Sigmoid colon (tissue), 7 donors: ENCODE measurements around the gene OXSR1. TPM values are rescaled to one million over a fixed set of nuclear protein-coding genes. Genes with fewer than 3 reads are reported as not detected.
"Not testable (repeated sequence)": the region's sequence is repeated elsewhere in the genome, so short reads cannot be mapped to it uniquely, and the experiment has no call there.

Experiments
- DNase-seq: peaks from one replicate; pipeline ENCODE4 v3.0.0-alpha.2; 2019
- H3K27ac ChIP-seq, 4 donors: fragments of 200-600 bp; sonication (generic); one replicate each; pipeline ENCODE4 v1.5.1; 2016 to 2019; ENCODE audit warnings: mild to moderate bottlenecking in 1 of 4
- H3K27me3 ChIP-seq, 3 donors: fragments of 200-600 bp; sonication (generic); one replicate each; pipeline ENCODE4 v1.5.1; 2019; ENCODE audit warnings: mild to moderate bottlenecking in 1 of 3
- H3K36me3 ChIP-seq, 4 donors: fragments of 200-600 bp; sonication (generic); one replicate each; pipeline ENCODE4 v1.5.1; 2016 to 2019
- H3K4me1 ChIP-seq, 4 donors: fragments of 200-600 bp; sonication (generic); one replicate each; pipeline ENCODE4 v1.5.1; 2017 to 2019
- H3K4me3 ChIP-seq, 4 donors: fragments of 200-600 bp; sonication (generic); one replicate each; pipeline ENCODE4 v1.5.1; 2017 to 2019; ENCODE audit warnings: mild to moderate bottlenecking in 2 of 4, moderate library complexity in 1 of 4
- H3K9me3 ChIP-seq, 4 donors: fragments of 200-600 bp in 3 of 4; sonication (generic) in 3 of 4; one replicate each; pipeline versions ENCODE4 v1.5.1 to v1.6.1; 2013 to 2019
- CTCF ChIP-seq, 4 experiments: fragments of 450-650 bp in 3 of 4; fragments of 200-600 bp in 1 of 4; IDR thresholded peaks; one replicate each; pipeline ENCODE4 v1.5.1; 2016 to 2019; ENCODE audit warnings: antibody characterized with exemption in 4 of 4, mild to moderate bottlenecking in 3 of 4, moderate library complexity in 2 of 4
- EP300 ChIP-seq, 4 donors: sonication (generic); formaldehyde crosslinking; IDR thresholded peaks; one replicate each; pipeline ENCODE4 v1.6.1; 2017; ENCODE audit warnings: antibody characterized with exemption in 4 of 4
- POLR2A ChIP-seq, 2 donors: fragments of 450-650 bp; IDR thresholded peaks; one replicate each; pipeline ENCODE4 v1.6.1; 2016; ENCODE audit warnings: antibody characterized with exemption in 2 of 2, mild to moderate bottlenecking in 2 of 2, moderate library complexity in 2 of 2
- POLR2AphosphoS5 ChIP-seq, 4 donors: sonication (generic); formaldehyde crosslinking; IDR thresholded peaks; one replicate each; pipeline ENCODE4 v1.6.1; 2017; ENCODE audit warnings: antibody characterized with exemption in 4 of 4
- WGBS, 2 donors: extraction: QIAGEN DNeasy Blood & Tissue Kit; methylation state at CpG; one replicate each; pipeline ENCODE4 v1.1.7; 2013; 5-methylcytosine and 5-hydroxymethylcytosine counted together
- intact Hi-C: fragments of 100-400 bp; cut with DNase I; formaldehyde crosslinking; loops from one replicate; pipeline ENCODE4 v1.15.1; 2023
- polyA plus RNA-seq, 3 donors: library from polyadenylated mRNA; stranded (reverse); fragments of 200-250 nt; gene quantifications; one replicate each; pipeline ENCODE4 v1.2.3, GENCODE V29; 2013
- total RNA-seq, 4 donors: library from RNA; depleted of rRNA; stranded (reverse); fragments of >200 nt; gene quantifications; one replicate each; pipeline ENCODE4 v1.1.0, GENCODE V29; 2016
- donor health status: healthy with polysubstance abuse.
- donor health status: Bipolar disorder and iron deficiency.
- donor health status: healthy.

Gene OXSR1
- total and polyA plus RNA-seq, 7 donors: 13.8 to 28.8 (median 22.9) TPM

GRCh38 chr3:38157595-38157994 is 7.7 kb upstream of the OXSR1 start:
- WGBS, 2 donors: 79 to 85% methylated on average over 3 of the region's 3 CpGs
- Histone ChIP-seq H3K4me1 (no peaks in the 10 kb centered on the region), H3K4me3 (no peak overlapping the region), H3K9me3 (no peaks in the 10 kb centered on the region), H3K27me3 (no peaks in the 10 kb centered on the region), H3K27ac (no peak overlapping the region), H3K36me3 (no peaks in the 10 kb centered on the region)
- intact Hi-C loops: no loop called here
- no peak for TF ChIP-seq CTCF (IDR thresholded peaks at IDR 0.05)
- no peak for TF ChIP-seq EP300 (IDR thresholded peaks at IDR 0.05)
- no peak for TF ChIP-seq POLR2AphosphoS5 (IDR thresholded peaks at IDR 0.05)
- TF ChIP-seq POLR2A (IDR thresholded peaks at IDR 0.05): no peak
- DNase-seq: no peak

- Histone ChIP-seq H3K36me3 (no peaks in the 10 kb centered on the region), H3K27me3 (no peaks in the 10 kb centered on the region), H3K4me3 (no peak overlapping the region), H3K27ac (no peak overlapping the region), H3K9me3 (no peaks in the 10 kb centered on the region), H3K4me1 (no peaks in the 10 kb centered on the region)
- WGBS, 2 donors: 73 to 84% methylated on average over 5 of the region's 5 CpGs
- no peak for TF ChIP-seq EP300 (IDR thresholded peaks at IDR 0.05)
- no peak for TF ChIP-seq POLR2AphosphoS5 (IDR thresholded peaks at IDR 0.05)
- TF ChIP-seq CTCF (IDR thresholded peaks at IDR 0.05): no peak
- no peak for TF ChIP-seq POLR2A (IDR thresholded peaks at IDR 0.05)
- no peak for DNase-seq
- intact Hi-C loops: no loop called here
These were observed 6.9 kb upstream of the OXSR1 start for GRCh38 chr3:38158472-38158871.

- WGBS, 2 donors: 92 to 96% methylated on average over 11 of the region's 11 CpGs
- DNase-seq, H3K4me3 ChIP-seq, H3K4me1 ChIP-seq, H3K9me3 ChIP-seq, H3K36me3 ChIP-seq, H3K27me3 ChIP-seq, H3K27ac ChIP-seq: not testable (repeated sequence)
- intact Hi-C loops: loop anchor here (10.0 kb wide), 2 partner anchors 184 to 294 kb away; partner anchors contain the start of genes ACVR2B and XYLB
These were observed 4.6 kb upstream of the OXSR1 start for GRCh38 chr3:38160704-38161103.

- TF ChIP-seq POLR2A (IDR thresholded peaks at IDR 0.05) (no peak), CTCF (IDR thresholded peaks at IDR 0.05) (no peak), POLR2AphosphoS5 (IDR thresholded peaks at IDR 0.05) (no peak), EP300 (IDR thresholded peaks at IDR 0.05) (no peak)
- H3K4me1 ChIP-seq: peaks cover 0 to 20% (median 15%) of the 10 kb centered on the region in 4 donors
- peak overlapping the region in 1 of 4 donors; percentile 92 for H3K27ac ChIP-seq
- no peak overlapping the region for H3K4me3 ChIP-seq
- H3K36me3 ChIP-seq: no peaks in the 10 kb centered on the region
- no peaks in the 10 kb centered on the region for H3K9me3 ChIP-seq
- intact Hi-C loops: loop anchor here (10.0 kb wide), 2 partner anchors 182 to 292 kb away; partner anchors contain the start of genes ACVR2B and XYLB
- WGBS, 2 donors: 91 to 94% methylated on average over 12 of the region's 12 CpGs
- no peak for DNase-seq
- no peaks in the 10 kb centered on the region for H3K27me3 ChIP-seq
These were observed 2.1 kb upstream of the OXSR1 start for GRCh38 chr3:38163117-38163840.

- Histone ChIP-seq H3K27me3 (no peaks in the 10 kb centered on the region), H3K4me3 (peak overlapping the region; percentile 73 to 98 (median 93)), H3K36me3 (no peaks in the 10 kb centered on the region), H3K4me1 (peaks cover 0 to 20% (median 19%) of the 10 kb centered on the region in 4 donors), H3K9me3 (no peaks in the 10 kb centered on the region), H3K27ac (peak overlapping the region; percentile 92 to 99 (median 98))
- TF ChIP-seq EP300 (IDR thresholded peaks at IDR 0.05) (no peak), POLR2AphosphoS5 (IDR thresholded peaks at IDR 0.05) (no peak), CTCF (IDR thresholded peaks at IDR 0.05) (no peak), POLR2A (IDR thresholded peaks at IDR 0.05) (no peak)
- intact Hi-C loops: loop anchor here (10.0 kb wide), 2 partner anchors 181 to 291 kb away; partner anchors contain the start of genes ACVR2B and XYLB
- DNase-seq: no peak
- WGBS, 2 donors: 43 to 66% methylated on average over 24 of the region's 24 CpGs
These were observed 1.3 kb upstream of the OXSR1 start for GRCh38 chr3:38163841-38164642.
